Mucosa of stomach (tissue), 1 donor: Measurements from ENCODE around the gene WDR27.

Experiments used
- H3K27me3 ChIP-seq: one replicate; pipeline ENCODE4 v1.7.0; 2013; ENCODE audit warnings: mild to moderate bottlenecking, low read length; ENCODE audit not compliant: control insufficient read depth, insufficient read depth
- H3K36me3 ChIP-seq: one replicate; pipeline ENCODE4 v1.7.0; 2013; ENCODE audit warnings: low read length; ENCODE audit not compliant: control insufficient read depth, insufficient read depth
- H3K4me1 ChIP-seq: one replicate; pipeline ENCODE4 v1.7.0; 2013; ENCODE audit warnings: mild to moderate bottlenecking, low read length; ENCODE audit not compliant: control insufficient read depth, insufficient read depth
- H3K4me3 ChIP-seq: one replicate; pipeline ENCODE4 v1.7.0; 2013; ENCODE audit warnings: low read length
- H3K9ac ChIP-seq: one replicate; pipeline ENCODE4 v1.7.0; 2013; ENCODE audit warnings: mild to moderate bottlenecking, low read length, moderate library complexity
- H3K9me3 ChIP-seq: one replicate; pipeline ENCODE4 v1.7.0; 2013; ENCODE audit warnings: mild to moderate bottlenecking, low read length, moderate library complexity; ENCODE audit not compliant: control insufficient read depth
- donor health status: Pancreatic carcinoma.

Gene WDR27

DNA sequence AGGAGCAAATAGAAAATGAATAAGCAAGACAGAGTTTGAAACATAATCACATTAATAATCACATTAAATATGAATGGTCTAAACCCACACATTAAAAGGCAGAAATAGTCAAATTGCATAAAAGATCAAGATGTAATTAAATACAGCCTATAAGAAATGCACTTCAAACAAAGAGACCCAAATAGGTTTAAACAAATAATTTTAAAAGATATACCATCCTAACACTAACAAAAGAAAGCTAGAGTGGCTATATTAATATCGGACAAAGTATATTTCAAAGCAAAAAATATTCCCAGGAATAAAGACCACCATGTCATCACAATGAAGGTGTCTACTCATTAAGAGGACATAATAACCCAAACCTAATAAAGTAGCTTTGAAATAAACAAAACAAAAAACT is 140.2 kb downstream of the WDR27 start:
- Histone ChIP-seq H3K36me3 (no peaks in the 10 kb centered on the region), H3K27me3 (no peaks in the 10 kb centered on the region), H3K4me1 (no peaks in the 10 kb centered on the region), H3K9ac (no peak overlapping the region), H3K9me3 (no peaks in the 10 kb centered on the region), H3K4me3 (no peak overlapping the region)

GRCh38 chr6:169559592-169559991 is 142.2 kb downstream of the WDR27 start:
- no peaks in the 10 kb centered on the region for H3K27me3 ChIP-seq
- no peak overlapping the region for H3K4me3 ChIP-seq
- no peaks in the 10 kb centered on the region for H3K4me1 ChIP-seq
- no peak overlapping the region for H3K9ac ChIP-seq
- H3K36me3 ChIP-seq: no peaks in the 10 kb centered on the region
- no peaks in the 10 kb centered on the region for H3K9me3 ChIP-seq

GRCh38 chr6:169558774-169559441 is 142.9 kb downstream of the WDR27 start:
- no peaks in the 10 kb centered on the region for H3K27me3 ChIP-seq
- H3K4me1 ChIP-seq: no peaks in the 10 kb centered on the region
- H3K9ac ChIP-seq: no peak overlapping the region
- H3K4me3 ChIP-seq: no peak overlapping the region
- no peaks in the 10 kb centered on the region for H3K9me3 ChIP-seq
- H3K36me3 ChIP-seq: no peaks in the 10 kb centered on the region

DNA sequence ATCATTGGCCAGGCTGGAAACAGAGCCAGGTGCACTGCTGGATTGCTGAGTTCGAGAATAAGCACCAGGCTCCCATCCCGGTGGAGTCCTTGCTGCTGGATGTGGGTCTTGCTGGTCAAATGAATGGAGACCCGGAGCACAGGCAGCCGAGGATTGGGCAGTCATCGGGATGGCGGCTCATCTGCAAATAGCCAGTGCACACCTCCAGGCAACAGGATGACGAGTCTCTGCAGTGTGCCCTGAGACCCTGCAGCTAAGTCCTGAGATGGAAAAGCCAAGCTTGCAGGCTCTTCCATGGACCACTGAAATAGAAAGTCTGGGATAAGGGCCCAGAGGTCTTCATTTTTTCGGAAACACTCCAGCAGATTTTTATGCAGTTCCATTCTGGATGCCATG is 143.5 kb downstream of the WDR27 start:
- Histone ChIP-seq H3K4me3 (no peak overlapping the region), H3K9me3 (no peaks in the 10 kb centered on the region), H3K36me3 (no peaks in the 10 kb centered on the region), H3K9ac (no peak overlapping the region), H3K4me1 (no peaks in the 10 kb centered on the region), H3K27me3 (no peaks in the 10 kb centered on the region)

DNA sequence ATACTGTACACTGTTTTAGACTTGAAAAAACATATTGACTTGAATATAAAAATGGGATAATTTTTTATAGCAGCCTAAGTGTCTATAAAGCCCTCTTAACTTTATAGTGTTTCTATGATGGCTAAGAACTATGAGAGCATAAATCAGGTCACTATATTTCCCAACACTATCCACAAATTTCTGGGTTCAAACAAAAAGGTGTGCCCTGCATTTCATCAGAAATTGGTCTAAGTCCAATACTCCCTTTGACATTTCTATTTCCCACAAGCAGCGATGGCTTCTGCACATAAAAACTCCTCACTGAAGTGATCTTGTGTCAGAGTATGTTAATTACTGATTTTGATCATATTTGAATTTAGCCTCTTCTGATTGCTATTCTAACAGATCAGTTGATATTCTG is 143.9 kb downstream of the WDR27 start:
- Histone ChIP-seq H3K9ac (no peak overlapping the region), H3K36me3 (no peaks in the 10 kb centered on the region), H3K27me3 (no peaks in the 10 kb centered on the region), H3K4me1 (no peaks in the 10 kb centered on the region), H3K9me3 (no peaks in the 10 kb centered on the region), H3K4me3 (no peak overlapping the region)

- H3K9me3 ChIP-seq: no peaks in the 10 kb centered on the region
- H3K9ac ChIP-seq: no peak overlapping the region
- no peaks in the 10 kb centered on the region for H3K27me3 ChIP-seq
- no peak overlapping the region for H3K4me3 ChIP-seq
- H3K4me1 ChIP-seq: no peaks in the 10 kb centered on the region
- H3K36me3 ChIP-seq: no peaks in the 10 kb centered on the region
Observed at GRCh38 chr6:169556758-169557548, 144.9 kb downstream of the WDR27 start.

- H3K9me3 ChIP-seq: no peaks in the 10 kb centered on the region
- H3K27me3 ChIP-seq: no peaks in the 10 kb centered on the region
- no peak overlapping the region for H3K9ac ChIP-seq
- no peaks in the 10 kb centered on the region for H3K36me3 ChIP-seq
- no peaks in the 10 kb centered on the region for H3K4me1 ChIP-seq
- H3K4me3 ChIP-seq: no peak overlapping the region
Observed at GRCh38 chr6:169555971-169556617, 145.7 kb downstream of the WDR27 start.

DNA sequence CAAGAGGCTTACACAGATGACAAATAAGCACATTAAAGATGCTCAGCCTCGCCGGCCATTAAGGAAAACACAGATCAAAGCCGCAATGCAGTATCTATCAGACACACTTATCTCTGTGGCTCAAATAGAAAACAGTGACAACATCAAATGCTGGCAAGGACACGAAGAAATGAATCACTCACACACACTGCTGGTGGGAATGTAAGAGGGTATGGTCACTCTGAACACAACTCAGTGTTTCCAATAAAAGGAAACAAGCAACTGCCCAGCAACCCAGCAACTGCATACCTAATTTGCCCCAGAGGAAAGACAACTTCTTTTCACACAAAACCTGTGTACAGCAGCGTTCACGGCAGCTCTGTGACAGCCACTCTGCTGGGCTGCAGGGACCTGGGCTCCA is 155.8 kb downstream of the WDR27 start:
- H3K36me3 ChIP-seq: no peaks in the 10 kb centered on the region
- H3K4me3 ChIP-seq: no peak overlapping the region
- H3K4me1 ChIP-seq: no peaks in the 10 kb centered on the region
- no peaks in the 10 kb centered on the region for H3K9me3 ChIP-seq
- H3K27me3 ChIP-seq: no peaks in the 10 kb centered on the region
- no peak overlapping the region for H3K9ac ChIP-seq

DNA sequence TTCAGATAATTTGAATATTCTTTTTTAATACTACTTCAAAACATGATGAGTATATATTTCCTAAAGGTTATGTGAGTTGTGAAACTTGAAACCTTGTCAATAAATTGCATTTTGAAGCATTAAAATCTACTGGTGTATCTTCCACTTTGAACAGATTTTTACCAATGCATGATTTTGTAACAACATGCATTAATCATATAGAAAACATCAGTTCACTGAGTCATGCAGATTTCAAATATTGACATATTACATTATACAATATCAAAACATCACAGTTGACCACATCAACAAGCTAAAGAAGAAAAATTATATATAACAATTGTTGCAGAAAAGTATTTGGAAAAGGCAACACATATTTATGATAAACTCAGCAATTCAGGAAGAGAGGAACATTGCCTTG is 158.1 kb downstream of the WDR27 start:
- no peaks in the 10 kb centered on the region for H3K4me1 ChIP-seq

DNA sequence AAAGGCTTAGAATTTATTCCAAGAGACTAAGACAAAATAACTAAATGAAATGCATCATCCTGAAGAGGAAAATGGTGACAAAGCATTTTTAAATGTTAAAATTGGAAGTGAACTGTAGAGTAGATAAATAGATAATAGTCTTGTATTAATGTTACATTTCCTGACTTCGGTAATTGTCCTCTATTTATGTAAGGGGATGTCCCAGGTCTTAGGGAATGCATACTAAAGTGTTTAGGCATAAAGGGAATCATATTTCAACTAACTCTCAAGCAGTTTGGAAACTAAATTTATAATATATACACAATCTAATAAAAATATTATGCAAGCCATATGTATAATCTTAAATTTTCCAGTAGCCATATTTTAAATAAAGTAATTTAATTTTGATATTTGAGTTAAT is 159.3 kb downstream of the WDR27 start:
- Histone ChIP-seq H3K27me3 (no peaks in the 10 kb centered on the region), H3K9ac (no peak overlapping the region), H3K36me3 (no peaks in the 10 kb centered on the region), H3K4me3 (no peak overlapping the region), H3K9me3 (no peaks in the 10 kb centered on the region), H3K4me1 (no peaks in the 10 kb centered on the region)

More for the DNA sequence above, 158.1 kb downstream of the WDR27 start:
- no peak overlapping the region for H3K9ac ChIP-seq
- no peaks in the 10 kb centered on the region for H3K9me3 ChIP-seq
- no peaks in the 10 kb centered on the region for H3K36me3 ChIP-seq
- no peaks in the 10 kb centered on the region for H3K27me3 ChIP-seq
- H3K4me3 ChIP-seq: no peak overlapping the region

- Histone ChIP-seq H3K9ac (no peak overlapping the region), H3K4me1 (no peaks in the 10 kb centered on the region), H3K36me3 (no peaks in the 10 kb centered on the region), H3K9me3 (no peaks in the 10 kb centered on the region), H3K27me3 (no peaks in the 10 kb centered on the region), H3K4me3 (no peak overlapping the region)
Observed at GRCh38 chr6:169539176-169539897, 162.5 kb downstream of the WDR27 start.
